Transverse colon (tissue), 4 donors: ENCODE measurements around the gene ARAP2. TPM values are rescaled to one million over a fixed set of nuclear protein-coding genes. Genes with fewer than 3 reads are reported as not detected.

Source experiments
- DNase-seq: peaks from one replicate; pipeline ENCODE4 v3.0.0-alpha.2; 2019
- H3K27ac ChIP-seq, 4 donors: fragments of 200-600 bp; sonication (generic); 2 replicates each; pipeline ENCODE4 v1.5.1; 2016 to 2018; ENCODE audit warnings: inconsistent platforms in 4 of 4
- H3K27me3 ChIP-seq: fragments of 200-600 bp; sonication (generic); 2 replicates; pipeline ENCODE4 v1.5.1; 2017; ENCODE audit warnings: inconsistent platforms
- H3K36me3 ChIP-seq, 4 donors: fragments of 200-600 bp; sonication (generic); 2 replicates each; pipeline ENCODE4 v1.5.1; 2017 to 2019; ENCODE audit warnings: inconsistent platforms in 4 of 4
- H3K4me1 ChIP-seq, 4 donors: fragments of 200-600 bp; sonication (generic); 2 replicates each; pipeline ENCODE4 v1.5.1; 2017 to 2020; ENCODE audit warnings: inconsistent platforms in 4 of 4
- H3K4me3 ChIP-seq, 4 donors: fragments of 200-600 bp; sonication (generic); 1 replicate in 1 of 4; 2 replicates in 3 of 4; pipeline versions ENCODE4 v1.5.1 to v1.6.1; 2017 to 2019; ENCODE audit warnings: inconsistent platforms in 4 of 4
- H3K9me3 ChIP-seq, 2 donors: fragments of 200-600 bp; sonication (generic); 2 replicates each; pipeline ENCODE4 v1.5.1; 2017 to 2019; ENCODE audit warnings: inconsistent platforms in 2 of 2
- EP300 ChIP-seq: sonication (generic); formaldehyde crosslinking; IDR thresholded peaks from one replicate; pipeline ENCODE4 v1.6.1; 2017; ENCODE audit warnings: antibody characterized with exemption, low read depth
- POLR2A ChIP-seq: fragments of 450-650 bp; IDR thresholded peaks from one replicate; pipeline ENCODE4 v1.6.1; 2016; ENCODE audit warnings: antibody characterized with exemption, mild to moderate bottlenecking, moderate library complexity
- POLR2AphosphoS5 ChIP-seq, 3 donors: sonication (generic); formaldehyde crosslinking; IDR thresholded peaks; one replicate each; pipeline ENCODE4 v1.6.1; 2016; ENCODE audit warnings: antibody characterized with exemption in 3 of 3
- WGBS, 2 donors: methylation state at CpG; one replicate each; pipeline ENCODE4 v1.1.5; 2018; ENCODE audit warnings: low coverage in 1 of 2; 5-methylcytosine and 5-hydroxymethylcytosine counted together
- in situ Hi-C, 4 donors: fragments of 200-750 bp; cut with MboI; loops; one replicate each; pipeline versions ENCODE4 v1.15.0 to v1.15.1; 2017; ENCODE audit warnings: low sequenced_read_pairs in 3 of 4, low pct_ligation_motif_present in 1 of 4, low pct_unique_long_range_greater_than_20kb in 1 of 4
- intact Hi-C: fragments of 100-400 bp; cut with DNase I; formaldehyde crosslinking; loops from one replicate; pipeline ENCODE4 v1.15.1; 2023; ENCODE audit warnings: low total_unique reads
- total RNA-seq, 4 donors: library from RNA; depleted of rRNA; stranded (reverse); fragments of >200 nt; gene quantifications; one replicate each; pipeline ENCODE4 v1.1.0, GENCODE V29; 2016
- TF ChIP-seq, protein P1 (sequence below), 5 experiments: fragments of 200-600 bp in 3 of 5; fragments of 450-650 bp in 2 of 5; sonication (generic) in 3 of 5; IDR thresholded peaks; 1 replicate in 2 of 5; 2 replicates in 3 of 5; pipeline ENCODE4 v1.5.1; 2016 to 2017; ENCODE audit warnings: antibody characterized with exemption in 5 of 5, inconsistent platforms in 3 of 5, mild to moderate bottlenecking in 2 of 5, moderate library complexity in 1 of 5

Gene ARAP2
- total RNA-seq, 4 donors from 2014 or later = 42.3 to 108 (median 50.3) TPM

DNA sequence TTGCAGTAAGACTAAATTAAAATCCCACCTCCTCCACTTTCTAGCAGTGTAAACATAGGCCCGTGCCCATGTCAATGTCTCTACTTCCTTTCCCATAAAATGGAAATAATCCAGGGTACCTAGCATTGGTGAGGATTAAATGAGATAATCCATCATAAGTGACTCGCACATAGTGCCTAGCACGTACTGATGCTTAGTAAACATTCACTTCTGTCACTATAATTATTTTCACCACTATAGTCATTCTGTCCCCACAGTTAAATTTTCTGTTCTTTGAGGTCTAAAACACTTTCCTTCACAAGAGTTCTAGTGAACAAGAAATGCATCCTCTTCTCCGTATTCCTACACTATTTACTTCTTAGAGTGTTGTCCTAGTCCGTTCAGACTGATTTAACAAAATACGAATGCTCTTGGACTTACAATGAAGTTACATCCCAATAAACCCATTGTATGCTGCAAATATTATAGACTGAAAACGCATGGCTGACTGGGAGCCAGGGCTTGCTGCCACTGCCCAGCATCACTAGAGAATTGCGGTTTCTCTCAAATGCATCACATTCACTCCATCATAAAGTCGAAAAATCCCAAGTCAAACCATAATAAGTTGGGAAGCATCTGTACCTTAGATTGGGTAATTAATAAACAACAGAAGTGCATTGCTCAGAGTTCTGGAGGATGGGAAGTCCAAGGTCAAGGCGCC, 10.6 kb downstream of the ARAP2 start:
- no peaks in the 10 kb centered on the region for H3K9me3 ChIP-seq
- H3K4me1 ChIP-seq = peaks cover 0 to 18% (median 5%) of the 10 kb centered on the region in 4 donors
- H3K27ac ChIP-seq = no peak overlapping the region
- H3K4me3 ChIP-seq = no peak overlapping the region
- in situ Hi-C loops (no loop called here), intact Hi-C loops (no loop called here)
- no peaks in the 10 kb centered on the region for H3K27me3 ChIP-seq
- H3K36me3 ChIP-seq = no peaks in the 10 kb centered on the region
- 90 to 100% methylated on average over 5 to 10 of the region's 10 CpGs for WGBS, 2 donors
- no peak for DNase-seq
- TF ChIP-seq EP300 (no peak), POLR2A (no peak), POLR2AphosphoS5 (IDR thresholded peaks at IDR 0.05) (no peak)
- TF ChIP-seq, protein P1, sequence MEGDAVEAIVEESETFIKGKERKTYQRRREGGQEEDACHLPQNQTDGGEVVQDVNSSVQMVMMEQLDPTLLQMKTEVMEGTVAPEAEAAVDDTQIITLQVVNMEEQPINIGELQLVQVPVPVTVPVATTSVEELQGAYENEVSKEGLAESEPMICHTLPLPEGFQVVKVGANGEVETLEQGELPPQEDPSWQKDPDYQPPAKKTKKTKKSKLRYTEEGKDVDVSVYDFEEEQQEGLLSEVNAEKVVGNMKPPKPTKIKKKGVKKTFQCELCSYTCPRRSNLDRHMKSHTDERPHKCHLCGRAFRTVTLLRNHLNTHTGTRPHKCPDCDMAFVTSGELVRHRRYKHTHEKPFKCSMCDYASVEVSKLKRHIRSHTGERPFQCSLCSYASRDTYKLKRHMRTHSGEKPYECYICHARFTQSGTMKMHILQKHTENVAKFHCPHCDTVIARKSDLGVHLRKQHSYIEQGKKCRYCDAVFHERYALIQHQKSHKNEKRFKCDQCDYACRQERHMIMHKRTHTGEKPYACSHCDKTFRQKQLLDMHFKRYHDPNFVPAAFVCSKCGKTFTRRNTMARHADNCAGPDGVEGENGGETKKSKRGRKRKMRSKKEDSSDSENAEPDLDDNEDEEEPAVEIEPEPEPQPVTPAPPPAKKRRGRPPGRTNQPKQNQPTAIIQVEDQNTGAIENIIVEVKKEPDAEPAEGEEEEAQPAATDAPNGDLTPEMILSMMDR (IDR thresholded peaks at IDR 0.05) = no peak

DNA sequence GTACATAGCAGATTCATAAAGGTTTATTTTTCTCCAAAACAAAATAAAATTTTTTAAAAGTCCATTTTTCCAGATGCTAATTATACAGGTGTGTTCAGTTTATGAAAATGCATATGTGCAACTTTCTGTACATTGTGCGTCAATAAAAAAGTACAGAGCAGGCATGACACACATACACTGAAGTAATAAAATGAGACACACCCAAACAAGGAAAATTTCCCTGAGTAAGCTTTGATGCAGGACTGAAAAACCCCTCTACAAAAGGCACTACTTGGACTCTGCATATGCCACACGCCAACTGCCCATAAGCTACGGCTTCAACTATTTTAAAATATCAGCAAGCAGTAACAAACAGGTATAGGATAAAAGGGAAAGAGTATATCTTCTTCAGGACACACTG, 13.8 kb downstream of the ARAP2 start:
- DNase-seq = no peak
- H3K27ac ChIP-seq = peak overlapping the region; percentile 11 to 32 (median 26)
- in situ Hi-C loops (no loop called here), intact Hi-C loops (no loop called here)
- TF ChIP-seq, protein P1 (IDR thresholded peaks at IDR 0.05) = no peak
- TF ChIP-seq POLR2AphosphoS5 (IDR thresholded peaks at IDR 0.05) (peak in 1 of 3 donors; percentile 49), POLR2A (no peak)
- no peak overlapping the region for H3K4me3 ChIP-seq
- no peaks in the 10 kb centered on the region for H3K36me3 ChIP-seq
- peaks cover 0 to 25% (median 11%) of the 10 kb centered on the region in 4 donors for H3K4me1 ChIP-seq
- WGBS, 2 donors = 49 to 64% methylated on average over 3 of the region's 3 CpGs
- no peaks in the 10 kb centered on the region for H3K9me3 ChIP-seq
- H3K27me3 ChIP-seq = no peaks in the 10 kb centered on the region

DNA sequence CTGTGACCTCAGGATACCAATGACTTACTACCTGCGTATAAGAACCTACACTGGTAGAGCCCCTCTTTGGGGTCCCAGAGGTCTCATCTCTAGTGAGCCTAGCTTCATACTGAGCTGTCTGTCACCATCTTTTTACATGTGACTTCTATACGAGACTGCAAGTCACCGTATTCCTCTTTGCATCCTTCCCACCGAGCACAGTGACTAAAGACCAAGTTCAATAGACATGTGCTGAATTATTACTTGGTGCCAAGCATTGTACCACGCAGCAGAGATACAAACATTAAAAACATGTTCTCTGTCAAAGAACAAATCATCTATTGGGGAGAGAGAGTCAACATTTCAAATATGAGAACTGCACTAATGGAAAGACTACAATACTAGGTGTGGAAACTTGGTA, 16.4 kb downstream of the ARAP2 start:
- DNase-seq = no peak
- Histone ChIP-seq H3K27me3 (no peaks in the 10 kb centered on the region), H3K4me3 (no peak overlapping the region), H3K9me3 (no peaks in the 10 kb centered on the region), H3K36me3 (no peaks in the 10 kb centered on the region), H3K4me1 (peaks cover 0 to 31% (median 15%) of the 10 kb centered on the region in 4 donors), H3K27ac (no peak overlapping the region)
- 85 to 90% methylated on average over 5 of the region's 5 CpGs for WGBS, 2 donors
- in situ Hi-C loops = no loop called here
- TF ChIP-seq POLR2AphosphoS5 (IDR thresholded peaks at IDR 0.05) = no peak
- TF ChIP-seq, protein P1 (IDR thresholded peaks at IDR 0.05) = no peak
- TF ChIP-seq POLR2A = no peak
- intact Hi-C loops = no loop called here

DNA sequence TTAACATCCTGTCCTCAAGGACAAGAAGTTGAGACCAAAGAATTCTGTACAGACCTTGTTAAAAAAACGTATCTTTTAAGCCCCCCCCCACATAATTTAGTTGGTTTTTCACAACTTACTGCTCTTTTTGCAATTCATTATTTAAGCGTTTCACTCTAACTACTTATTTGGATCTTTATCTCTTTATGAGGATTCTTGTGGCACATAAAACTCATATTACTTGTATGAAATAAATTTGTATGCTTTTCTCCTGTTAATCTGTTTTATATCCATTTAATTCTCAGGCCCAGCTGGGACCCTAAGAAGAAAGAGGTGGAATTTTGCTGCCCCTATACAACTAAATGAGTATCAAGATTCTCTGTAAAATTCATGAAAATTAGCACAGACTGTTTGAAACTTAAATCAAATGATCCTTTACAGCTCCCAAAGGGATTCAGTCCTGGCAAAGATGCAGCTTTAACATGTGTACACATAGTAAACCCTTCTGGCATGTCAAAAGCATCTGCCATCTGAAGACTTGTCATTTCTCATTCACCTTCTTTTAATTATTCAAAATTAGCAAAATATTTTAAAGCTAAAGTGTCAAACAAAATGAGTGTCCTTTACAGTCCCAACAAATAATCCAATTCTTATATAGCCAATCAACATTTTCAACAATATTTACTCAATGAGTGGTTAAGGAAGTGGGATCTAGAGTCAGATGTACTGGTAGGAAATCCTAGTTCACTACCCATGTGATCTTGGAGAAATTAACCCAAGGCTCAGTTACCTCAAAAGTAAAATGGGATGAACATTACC, 17.7 kb downstream of the ARAP2 start:
- H3K4me1 ChIP-seq = peaks cover 0 to 32% (median 16%) of the 10 kb centered on the region in 4 donors
- no peak overlapping the region for H3K4me3 ChIP-seq
- in situ Hi-C loops (no loop called here), intact Hi-C loops (no loop called here)
- WGBS, 2 donors = 58 to 69% methylated on average over 2 of the region's 2 CpGs
- no peak overlapping the region for H3K27ac ChIP-seq
- no peaks in the 10 kb centered on the region for H3K9me3 ChIP-seq
- TF ChIP-seq, protein P1 (IDR thresholded peaks at IDR 0.05) = no peak
- TF ChIP-seq POLR2A (no peak), POLR2AphosphoS5 (IDR thresholded peaks at IDR 0.05) (no peak), EP300 (no peak)
- no peak for DNase-seq
- H3K27me3 ChIP-seq = no peaks in the 10 kb centered on the region
- no peaks in the 10 kb centered on the region for H3K36me3 ChIP-seq
